Activated CD4-positive, alpha-beta T cell treated with anti-CD3 and anti-CD28 coated beads, Interleukin-2, amount 10 ng/mL, durations not matched to agents 7 days and 5 days (primary cell): ENCODE measurements around the gene AARS2. TPM values are rescaled to one million over a fixed set of nuclear protein-coding genes. Genes with fewer than 3 reads are reported as not detected.

Source experiments
- CTCF ChIA-PET: fragments of 350-600 bp; sonication (Branson Sonifier 250); formaldehyde crosslinking; loops from one replicate; lab custom pipeline; 2021; ENCODE audit warnings: antibody characterized with exemption; lab: Charles Lee
- POLR2A ChIA-PET: fragments of 350-600 bp; sonication (Branson Sonifier 250); formaldehyde crosslinking; loops from one replicate; lab custom pipeline; 2021; ENCODE audit warnings: antibody characterized with exemption; lab: Charles Lee
- DNase-seq: peaks from one replicate; pipeline ENCODE4 v3.0.0-alpha.2; 2020
- H3K27ac Mint-ChIP-seq: one replicate; pipeline ENCODE4 v1.8.0; 2021; ENCODE audit warnings: mild to moderate bottlenecking, moderate library complexity, mixed read lengths
- H3K27me3 Mint-ChIP-seq: one replicate; pipeline ENCODE4 v1.8.0; 2021; ENCODE audit warnings: mixed read lengths
- H3K36me3 Mint-ChIP-seq: one replicate; pipeline ENCODE4 v1.8.0; 2021; ENCODE audit warnings: low read depth, mixed read lengths
- H3K4me1 Mint-ChIP-seq: one replicate; pipeline ENCODE4 v1.8.0; 2021; ENCODE audit warnings: mixed read lengths
- H3K4me3 Mint-ChIP-seq: one replicate; pipeline ENCODE4 v1.8.0; 2021; ENCODE audit warnings: mild to moderate bottlenecking, moderate library complexity, mixed read lengths
- H3K9me3 Mint-ChIP-seq: one replicate; pipeline ENCODE4 v1.8.0; 2021; ENCODE audit warnings: mixed read lengths
- total RNA-seq, 2 experiments: library from RNA; stranded (reverse); gene quantifications; one replicate each; pipeline ENCODE4 v1.2.3, GENCODE V29; 2021

The AARS2 gene
- total RNA-seq, 2 experiments from 2014 or later: 16.8 to 19.6 TPM

- Mint-ChIP-seq H3K4me1 (peaks cover 9% of the 10 kb centered on the region), H3K9me3 (no peaks in the 10 kb centered on the region), H3K36me3 (peaks cover 29% of the 10 kb centered on the region), H3K27ac (no peak overlapping the region), H3K4me3 (no peak overlapping the region), H3K27me3 (no peaks in the 10 kb centered on the region)
- CTCF ChIA-PET: interaction anchor here (1.5 to 3.8 kb wide), 3 partner anchors 18 to 39 kb away, joined by 4 to 19 read pairs (median 18); no protein-coding TSS in a partner anchor
- POLR2A ChIA-PET: no interaction called here
- no peak for DNase-seq
These were observed 6.4 kb downstream of the AARS2 start for GRCh38 chr6:44306710-44307109.

- Mint-ChIP-seq H3K4me1 (peaks cover 2% of the 10 kb centered on the region), H3K4me3 (no peak overlapping the region), H3K27me3 (no peaks in the 10 kb centered on the region), H3K9me3 (no peaks in the 10 kb centered on the region), H3K27ac (no peak overlapping the region), H3K36me3 (peaks cover 33% of the 10 kb centered on the region)
- ChIA-PET POLR2A (interaction anchor here (0.5 kb wide), 1 partner anchor 9 kb away, joined by 3 read pairs; no protein-coding TSS in a partner anchor), CTCF (interaction anchor here (0.5 to 3.8 kb wide), 15 partner anchors 8 to 692 kb away, joined by 3 to 19 read pairs (median 3); partner anchors contain the start of gene AARS2)
- no peak for DNase-seq
These were observed 7.9 kb downstream of the AARS2 start for GRCh38 chr6:44305200-44305725.

- no peaks in the 10 kb centered on the region for H3K27me3 Mint-ChIP-seq
- H3K27ac Mint-ChIP-seq: no peak overlapping the region
- peaks cover 28% of the 10 kb centered on the region for H3K36me3 Mint-ChIP-seq
- no peak overlapping the region for H3K4me3 Mint-ChIP-seq
- H3K9me3 Mint-ChIP-seq: no peaks in the 10 kb centered on the region
- ChIA-PET CTCF (interaction anchor here (0.5 to 3.8 kb wide), 15 partner anchors 8 to 692 kb away, joined by 3 to 19 read pairs (median 3); partner anchors contain the start of gene AARS2), POLR2A (no interaction called here)
- DNase-seq: peak; percentile 34
- H3K4me1 Mint-ChIP-seq: peaks cover 2% of the 10 kb centered on the region
These were observed 8.6 kb downstream of the AARS2 start for GRCh38 chr6:44304282-44305199.

- ChIA-PET POLR2A (no interaction called here), CTCF (interaction anchor here (1.5 to 2.8 kb wide), 3 partner anchors 10 to 36 kb away, joined by 3 to 19 read pairs (median 19); partner anchors contain the start of gene AARS2)
- Mint-ChIP-seq H3K36me3 (peaks cover 30% of the 10 kb centered on the region), H3K9me3 (no peaks in the 10 kb centered on the region), H3K4me3 (no peak overlapping the region), H3K4me1 (peaks cover 2% of the 10 kb centered on the region), H3K27me3 (peaks cover 3% of the 10 kb centered on the region), H3K27ac (no peak overlapping the region)
- DNase-seq: no peak
These were observed 9.3 kb downstream of the AARS2 start for GRCh38 chr6:44303842-44304241.

GRCh38 chr6:44302856-44303255 lies 10.3 kb downstream of the AARS2 start:
- Mint-ChIP-seq H3K36me3 (peaks cover 30% of the 10 kb centered on the region), H3K27me3 (peaks cover 11% of the 10 kb centered on the region), H3K27ac (no peak overlapping the region), H3K9me3 (no peaks in the 10 kb centered on the region), H3K4me1 (peaks cover 6% of the 10 kb centered on the region), H3K4me3 (no peak overlapping the region)
- ChIA-PET POLR2A (no interaction called here), CTCF (interaction anchor here (2.5 kb wide), 1 partner anchor 10 kb away, joined by 9 read pairs; the partner anchor contains the start of gene AARS2)
- DNase-seq: no peak

- no peak for DNase-seq
- Mint-ChIP-seq H3K36me3 (peaks cover 30% of the 10 kb centered on the region), H3K4me3 (no peak overlapping the region), H3K27me3 (peaks cover 15% of the 10 kb centered on the region), H3K9me3 (no peaks in the 10 kb centered on the region), H3K4me1 (peaks cover 8% of the 10 kb centered on the region), H3K27ac (no peak overlapping the region)
- CTCF ChIA-PET: interaction anchor here (0.6 to 2.5 kb wide), 2 partner anchors 11 to 40 kb away, joined by 3 to 9 read pairs; partner anchors contain the start of gene AARS2
- POLR2A ChIA-PET: no interaction called here
These were observed 11.2 kb downstream of the AARS2 start for GRCh38 chr6:44301782-44302564.

- Mint-ChIP-seq H3K27me3 (peaks cover 24% of the 10 kb centered on the region), H3K36me3 (peaks cover 30% of the 10 kb centered on the region), H3K4me3 (no peak overlapping the region), H3K4me1 (peaks cover 10% of the 10 kb centered on the region), H3K9me3 (no peaks in the 10 kb centered on the region), H3K27ac (no peak overlapping the region)
- DNase-seq: no peak
- CTCF ChIA-PET: interaction anchor here (2.5 kb wide), 1 partner anchor 12 kb away, joined by 9 read pairs; the partner anchor contains the start of gene AARS2
- POLR2A ChIA-PET: no interaction called here
These were observed 12.0 kb downstream of the AARS2 start for GRCh38 chr6:44301106-44301505.

GRCh38 chr6:44300292-44300823 lies 12.8 kb downstream of the AARS2 start:
- Mint-ChIP-seq H3K27ac (no peak overlapping the region), H3K27me3 (peaks cover 29% of the 10 kb centered on the region), H3K9me3 (no peaks in the 10 kb centered on the region), H3K4me3 (no peak overlapping the region), H3K36me3 (peaks cover 26% of the 10 kb centered on the region), H3K4me1 (peaks cover 8% of the 10 kb centered on the region)
- CTCF ChIA-PET: interaction anchor here (2.5 kb wide), 1 partner anchor 12 kb away, joined by 9 read pairs; the partner anchor contains the start of gene AARS2
- DNase-seq: no peak
- POLR2A ChIA-PET: no interaction called here

- Mint-ChIP-seq H3K27me3 (peaks cover 37% of the 10 kb centered on the region), H3K4me1 (peaks cover 8% of the 10 kb centered on the region), H3K9me3 (no peaks in the 10 kb centered on the region), H3K27ac (no peak overlapping the region), H3K4me3 (no peak overlapping the region), H3K36me3 (peaks cover 19% of the 10 kb centered on the region)
- ChIA-PET POLR2A (no interaction called here), CTCF (interaction anchor here (0.5 to 2.0 kb wide), 5 partner anchors 15 to 1807 kb away, joined by 3 to 6 read pairs (median 4); no protein-coding TSS in a partner anchor)
- DNase-seq: no peak
These were observed 14.3 kb downstream of the AARS2 start for GRCh38 chr6:44298864-44299263.

- CTCF ChIA-PET: interaction anchor here (0.6 to 2.0 kb wide), 5 partner anchors 16 to 198 kb away, joined by 3 to 6 read pairs (median 4); no protein-coding TSS in a partner anchor
- Mint-ChIP-seq H3K27me3 (peaks cover 41% of the 10 kb centered on the region), H3K4me1 (peaks cover 8% of the 10 kb centered on the region), H3K27ac (no peak overlapping the region), H3K4me3 (no peak overlapping the region), H3K9me3 (no peaks in the 10 kb centered on the region), H3K36me3 (peaks cover 15% of the 10 kb centered on the region)
- POLR2A ChIA-PET: no interaction called here
- DNase-seq: no peak
These were observed 14.9 kb downstream of the AARS2 start for GRCh38 chr6:44298055-44298803.
